HG02870 (cell line): ENCODE data around the gene MFSD6.
A peak's percentile ranks its signal among the peaks of the same experiment; 100 is the strongest.

Experiments
- ATAC-seq: cut with Tn5 transposase; IDR thresholded peaks from one replicate; pipeline ENCODE4 v1.9.1; 2021; ENCODE audit warnings: mild to moderate bottlenecking, moderate library complexity; ENCODE audit not compliant: unreplicated experiment

The MFSD6 gene

DNA sequence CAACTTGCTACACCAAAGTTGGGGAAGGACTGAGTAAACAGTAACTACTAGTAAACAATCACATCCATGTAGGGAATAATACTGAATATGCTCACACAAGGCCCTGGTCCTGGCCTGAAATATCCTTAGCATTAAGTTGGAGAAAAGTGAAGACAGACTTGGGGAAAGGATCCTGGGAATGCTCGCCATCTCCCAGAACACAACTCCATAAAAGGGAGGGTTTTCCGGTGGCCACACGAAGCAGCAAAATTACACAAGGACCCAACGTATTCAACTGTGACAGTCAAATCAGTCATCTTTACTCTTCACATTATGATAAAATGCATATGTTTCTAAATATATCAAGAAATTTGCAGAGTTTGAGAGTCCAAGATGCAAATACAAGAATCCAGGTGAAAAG, 119.1 kb downstream of the MFSD6 start:
- ATAC-seq, result no peak

DNA sequence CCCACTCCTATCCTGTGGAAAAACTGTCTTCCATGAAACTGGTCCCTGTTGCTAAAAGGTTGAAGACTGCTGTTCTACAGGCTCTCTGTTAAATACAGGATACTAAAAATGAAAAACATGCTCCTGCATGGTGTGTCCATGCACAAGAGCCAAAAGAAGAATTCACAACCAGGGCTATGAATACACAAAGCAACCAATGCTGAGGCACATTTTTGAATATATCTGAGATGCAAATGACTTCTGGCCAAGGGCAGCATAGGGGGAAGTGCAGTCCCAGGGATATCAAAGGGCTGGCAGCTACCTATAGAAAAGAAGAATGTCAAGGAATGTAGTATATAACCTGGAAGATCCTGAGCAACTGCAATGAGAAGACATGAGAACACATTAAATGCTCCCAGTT, 119.8 kb downstream of the MFSD6 start:
- no peak for ATAC-seq

DNA sequence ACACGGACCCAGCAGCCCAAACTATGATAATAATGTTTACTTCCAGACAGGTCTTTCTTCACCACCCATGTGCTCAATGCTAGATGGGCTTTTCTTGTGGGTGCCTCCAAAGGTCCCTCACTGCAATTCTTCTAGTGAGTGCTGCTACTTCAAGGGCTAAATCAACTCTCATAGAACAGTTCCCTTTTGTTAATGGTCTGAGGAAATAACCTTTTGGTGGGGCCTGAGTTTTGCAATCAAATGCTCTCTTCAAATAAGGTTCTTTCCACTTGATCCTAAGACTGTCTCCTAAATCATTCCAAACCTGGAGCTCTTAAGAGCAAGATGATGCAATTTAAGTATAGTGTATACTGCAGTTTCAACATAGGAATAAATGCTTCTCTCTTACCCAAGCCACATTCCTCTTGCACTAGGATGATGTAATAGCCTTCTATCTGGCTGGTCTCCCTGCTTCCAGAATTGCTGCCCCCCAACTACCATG, 120.4 kb downstream of the MFSD6 start:
- no peak for ATAC-seq

DNA sequence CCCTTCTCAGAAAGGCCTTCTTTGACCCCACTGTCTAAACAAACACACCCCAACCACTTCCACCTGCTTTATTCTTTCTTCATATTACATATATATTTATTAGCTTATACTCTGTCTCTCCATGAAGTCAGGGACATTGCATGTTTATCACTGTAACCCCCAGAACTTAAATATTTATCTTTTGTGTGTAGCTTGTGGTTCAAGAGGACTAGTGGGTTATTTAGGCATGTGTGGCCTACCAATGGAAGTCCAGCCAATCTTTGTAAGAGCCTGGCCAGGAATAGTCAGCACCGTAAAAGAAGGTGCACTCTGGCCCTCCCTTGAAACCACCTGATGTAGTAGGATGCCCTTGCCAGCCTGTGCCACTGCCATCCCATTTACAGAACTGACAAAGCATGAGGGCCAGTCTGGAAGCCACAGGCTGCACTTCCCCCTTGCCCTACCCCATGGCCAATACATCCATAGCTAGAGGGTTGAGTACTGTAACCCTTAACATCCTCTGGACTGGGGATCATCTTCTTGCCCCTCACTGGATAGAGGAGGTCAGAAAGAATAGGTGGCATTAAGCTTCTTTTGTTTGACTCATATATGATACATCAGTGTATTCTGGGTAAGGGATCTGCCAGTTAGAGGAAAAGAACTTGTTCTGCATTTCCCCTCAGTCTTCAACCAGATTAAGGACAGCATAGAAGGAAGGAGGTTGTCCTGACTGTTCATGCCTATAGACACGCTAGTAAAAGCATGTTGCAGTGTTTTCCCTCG, 121.5 kb downstream of the MFSD6 start:
- no peak for ATAC-seq

DNA sequence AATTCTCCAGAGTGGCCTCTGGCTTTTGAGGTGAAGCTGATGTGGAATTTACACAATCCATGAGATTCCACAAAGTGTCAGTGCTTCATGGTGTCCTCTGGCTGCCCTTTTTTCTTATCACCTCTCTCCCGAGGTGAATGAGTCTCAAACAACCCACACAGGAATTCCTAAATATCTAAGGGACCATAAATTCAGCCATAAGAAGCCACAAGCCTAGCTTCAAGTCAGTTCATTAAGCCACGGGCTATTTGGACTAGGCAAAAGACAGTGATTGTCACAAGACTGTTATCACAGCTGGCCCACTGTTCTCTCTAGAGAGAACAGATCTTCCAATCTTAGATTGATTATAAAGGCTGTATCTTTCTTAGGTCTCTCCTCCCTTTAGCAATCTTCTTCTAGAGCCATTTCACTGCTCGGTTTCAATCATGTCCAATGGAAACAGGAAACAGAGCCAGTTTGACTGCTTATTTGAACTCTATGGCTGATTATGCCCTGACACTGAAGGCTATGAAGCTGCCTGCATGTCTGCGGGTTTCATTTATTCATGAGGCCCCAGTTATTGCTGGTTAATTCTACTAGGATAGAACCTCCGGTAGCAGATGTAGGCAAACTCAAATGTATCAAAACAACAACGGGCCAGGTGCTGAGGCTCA, 122.2 kb downstream of the MFSD6 start:
- no peak for ATAC-seq

DNA sequence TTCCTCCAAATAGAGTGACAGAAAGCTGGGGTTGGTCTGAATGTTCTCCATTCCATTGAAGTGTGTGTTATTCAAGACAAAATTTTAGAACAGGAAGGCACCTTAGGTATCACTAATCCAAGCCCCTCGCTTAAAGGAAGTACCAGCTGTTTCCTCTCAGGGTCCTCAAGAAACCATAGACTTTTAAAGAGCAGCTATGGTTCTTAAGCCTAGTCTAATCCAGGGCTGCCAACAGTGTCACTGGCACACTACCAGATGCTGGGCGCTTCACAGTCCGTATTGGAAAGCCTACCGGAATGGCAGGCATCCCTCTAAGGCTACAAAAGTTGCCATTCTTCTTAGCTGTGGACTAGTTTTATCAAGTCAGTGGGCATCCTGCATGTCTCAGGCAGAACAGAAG, 124.4 kb downstream of the MFSD6 start:
- no peak for ATAC-seq

DNA sequence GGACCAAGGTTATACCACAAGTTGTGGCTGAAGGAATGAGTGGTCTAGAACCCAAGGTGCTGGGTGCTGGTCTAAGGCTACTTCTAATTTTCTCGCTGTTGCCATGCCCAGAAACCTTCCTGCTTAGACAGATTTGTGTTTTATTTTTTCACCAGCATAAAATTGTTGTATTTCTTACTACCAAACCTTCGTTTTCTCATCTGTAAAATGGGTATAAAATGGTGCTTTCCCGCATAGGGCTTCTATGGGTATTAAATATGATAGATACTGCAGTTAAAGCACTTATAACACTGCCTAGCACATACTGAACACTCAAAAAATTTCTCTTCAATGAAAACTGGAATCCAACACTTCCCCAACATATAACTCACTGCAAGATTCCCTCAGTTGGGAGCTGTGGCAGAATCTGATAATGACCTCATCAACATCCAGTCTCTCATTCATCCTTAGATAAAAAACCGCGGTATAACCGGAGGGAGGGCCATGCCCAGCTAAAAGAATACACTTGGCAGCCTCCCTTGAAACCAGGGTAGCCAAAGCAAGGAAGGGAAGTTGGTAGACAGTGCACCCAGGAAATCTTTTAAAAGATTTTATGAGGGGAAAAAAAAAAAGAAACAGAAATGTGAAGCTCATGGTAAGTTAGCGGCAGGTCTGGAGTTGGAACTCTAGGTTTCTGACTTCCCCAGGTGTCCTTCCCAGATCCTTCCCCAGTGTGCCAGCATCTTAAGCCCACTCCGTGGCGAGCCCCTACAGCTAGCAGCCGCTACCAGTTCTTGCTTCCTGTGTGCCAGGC, 125.2 kb downstream of the MFSD6 start:
- no peak for ATAC-seq

DNA sequence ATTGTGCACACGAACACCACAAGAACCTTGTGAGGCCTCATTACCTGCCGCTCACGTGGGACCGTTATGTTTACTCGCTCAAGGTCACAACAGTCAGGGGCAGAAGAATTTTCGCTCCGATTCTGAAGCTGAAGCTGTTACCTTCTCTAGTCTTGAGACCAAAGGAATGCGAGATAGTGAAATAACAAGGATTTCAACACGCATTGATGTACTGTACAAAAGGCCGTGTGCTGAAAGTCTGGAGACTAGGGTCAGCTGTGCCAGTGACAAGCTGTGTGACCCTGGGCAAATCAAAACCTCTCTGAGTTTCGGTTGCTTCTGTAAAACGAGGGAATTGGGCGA, 125.8 kb downstream of the MFSD6 start:
- ATAC-seq, result peak; percentile 15

DNA sequence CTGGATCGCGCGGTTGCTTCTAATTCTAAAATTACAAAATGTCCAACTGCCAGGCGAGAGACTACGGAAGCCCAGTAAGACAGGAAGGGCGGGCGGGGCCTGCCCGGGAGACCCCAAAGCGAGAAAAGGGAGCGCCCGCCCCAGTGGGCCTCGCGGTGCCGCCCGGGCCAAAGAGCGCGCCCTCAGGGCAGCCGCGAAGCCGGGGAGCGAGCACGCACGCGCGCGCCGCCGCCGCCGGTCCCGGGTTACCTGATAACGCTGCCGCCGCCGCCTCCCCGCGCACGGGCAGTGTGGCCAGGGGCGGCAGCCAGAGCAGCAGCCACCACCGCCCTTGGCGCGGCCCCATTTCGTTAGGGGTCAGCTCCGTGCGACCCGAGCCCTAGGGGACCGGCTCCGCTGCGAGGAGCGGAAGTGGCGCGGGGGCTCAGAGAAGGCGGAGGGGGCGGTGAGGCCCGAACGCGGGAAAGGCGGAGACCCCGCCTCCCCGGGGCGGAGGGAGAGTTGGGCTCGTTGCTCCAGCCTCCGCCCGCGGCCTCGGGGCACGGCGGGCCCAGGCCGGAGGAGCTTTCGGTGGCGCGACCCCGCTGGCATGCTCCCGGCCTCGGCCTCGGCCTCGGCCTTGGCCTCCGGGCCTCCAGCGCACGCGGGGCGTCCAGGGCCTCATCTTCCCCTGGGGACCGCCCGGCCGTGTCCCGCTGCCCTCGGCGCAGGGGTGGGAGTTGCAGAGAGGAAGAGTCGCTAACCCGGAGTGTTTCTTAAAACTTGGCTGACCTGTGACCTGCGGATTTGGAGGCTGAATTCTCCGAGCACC, 126.4 kb downstream of the MFSD6 start, which contains the start of gene NEMP2:
TSS of gene NEMP2 (minus strand) at position 413 of the 811 bp plus-strand sequence. CDS start at position 346, 67 bp downstream.
- peak; percentile 67 for ATAC-seq

DNA sequence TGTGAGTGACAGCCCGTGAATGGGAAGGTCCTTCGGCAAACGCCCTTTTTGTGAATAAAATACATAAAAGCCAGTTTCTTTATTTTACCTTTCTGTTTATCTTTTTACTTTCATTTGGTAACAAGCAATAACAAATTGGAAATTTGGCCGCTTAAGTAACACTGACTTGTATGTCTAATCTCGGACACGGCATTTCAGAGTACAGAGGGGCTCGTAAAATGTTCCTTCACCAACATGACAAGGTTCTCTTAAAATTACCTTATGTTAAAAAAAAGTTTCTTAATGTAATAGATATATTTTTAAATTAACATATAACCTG, 126.9 kb downstream of the MFSD6 start:
- ATAC-seq, result no peak

DNA sequence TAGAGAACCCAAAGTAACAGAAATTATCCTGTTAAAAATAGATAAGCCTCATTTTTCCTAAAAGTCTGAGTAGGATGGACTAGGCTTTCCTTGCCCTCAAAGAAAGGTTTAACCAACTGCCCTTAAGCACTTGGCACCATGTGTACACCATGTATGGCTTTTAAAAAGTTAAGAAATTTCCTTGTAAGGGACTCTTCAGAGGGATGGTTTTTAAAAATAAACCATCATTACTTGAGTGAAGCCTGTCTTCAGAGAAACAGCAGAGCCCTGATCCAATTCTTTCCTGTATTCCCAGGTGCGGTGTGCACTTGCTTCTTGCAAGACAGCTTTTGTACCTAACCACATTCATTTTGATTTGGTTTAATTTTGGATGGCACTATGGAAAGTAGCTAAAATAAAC, 127.4 kb downstream of the MFSD6 start:
- no peak for ATAC-seq

DNA sequence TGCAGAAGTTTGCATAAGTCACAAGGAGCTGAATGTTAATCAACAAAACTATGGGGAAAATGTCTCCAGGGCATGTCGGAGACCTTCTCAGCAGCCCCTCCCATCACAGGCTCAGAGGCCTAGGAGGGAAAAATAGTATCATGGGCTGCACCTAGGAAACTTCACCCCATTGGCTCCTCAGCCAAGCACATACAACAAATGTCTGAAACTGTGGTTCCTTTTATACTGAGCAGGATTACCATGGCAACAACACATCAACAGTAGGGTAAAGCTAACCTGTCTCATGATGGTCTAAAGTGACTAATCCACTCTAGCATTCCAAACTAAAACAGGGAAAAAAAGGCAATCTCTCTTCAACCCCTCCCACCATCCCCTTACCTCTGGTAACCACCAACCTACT, 129.6 kb downstream of the MFSD6 start:
- no peak for ATAC-seq

DNA sequence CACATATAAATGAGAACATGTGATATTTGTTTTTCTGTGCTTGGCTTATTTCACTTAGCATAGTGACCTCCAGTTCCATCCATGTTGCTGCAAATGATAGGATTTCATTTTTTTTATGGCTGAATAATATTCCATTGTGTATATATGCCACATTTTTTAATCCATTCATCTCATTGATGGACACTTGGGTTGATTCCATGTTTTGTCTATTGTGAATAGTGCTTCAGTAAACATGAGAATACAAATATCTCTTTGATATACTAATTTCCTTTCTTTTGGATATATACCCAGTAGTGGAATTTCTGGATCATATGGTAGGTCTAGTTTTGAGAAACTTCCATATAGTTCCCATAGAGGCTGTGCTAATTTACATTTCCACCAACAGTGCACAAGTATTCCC, 130.0 kb downstream of the MFSD6 start:
- no peak for ATAC-seq

DNA sequence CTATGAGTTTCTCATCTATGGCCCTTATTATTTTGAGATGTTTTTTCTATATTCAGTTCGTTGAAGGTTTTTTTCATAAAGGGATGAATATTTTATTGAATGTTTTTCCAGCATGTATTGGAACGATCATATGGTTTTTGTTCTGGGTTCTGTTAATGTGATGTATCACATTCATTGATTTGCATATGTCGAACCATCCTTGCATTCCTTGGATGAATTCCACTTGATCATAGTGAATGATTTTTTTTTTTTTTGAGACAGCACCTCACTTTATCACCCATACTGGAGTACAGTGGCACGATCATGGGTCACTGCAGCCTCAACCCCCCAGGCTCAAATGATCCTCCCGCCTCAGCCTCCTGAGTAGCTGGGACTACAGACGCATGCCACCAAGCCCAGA, 131.9 kb downstream of the MFSD6 start:
- ATAC-seq, result no peak

DNA sequence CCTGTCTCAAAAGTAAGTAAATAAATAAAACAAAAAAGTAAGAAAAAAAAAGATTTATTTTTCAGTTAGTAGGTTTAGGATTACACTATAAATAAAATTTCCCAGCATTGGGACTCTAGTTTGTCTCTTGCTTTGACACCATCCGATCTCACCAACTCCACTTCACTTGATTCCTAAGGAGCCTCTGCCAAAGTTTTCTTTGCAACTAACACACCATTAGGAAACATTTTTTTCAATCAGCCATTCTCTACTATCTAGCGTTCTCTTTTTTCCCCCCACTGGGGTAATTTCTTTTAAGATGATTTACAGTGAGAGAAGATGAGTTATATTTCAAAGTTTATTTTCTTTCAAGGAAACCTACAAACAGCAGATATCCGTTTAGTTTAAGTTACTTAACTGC, 136.9 kb downstream of the MFSD6 start:
- no peak for ATAC-seq

DNA sequence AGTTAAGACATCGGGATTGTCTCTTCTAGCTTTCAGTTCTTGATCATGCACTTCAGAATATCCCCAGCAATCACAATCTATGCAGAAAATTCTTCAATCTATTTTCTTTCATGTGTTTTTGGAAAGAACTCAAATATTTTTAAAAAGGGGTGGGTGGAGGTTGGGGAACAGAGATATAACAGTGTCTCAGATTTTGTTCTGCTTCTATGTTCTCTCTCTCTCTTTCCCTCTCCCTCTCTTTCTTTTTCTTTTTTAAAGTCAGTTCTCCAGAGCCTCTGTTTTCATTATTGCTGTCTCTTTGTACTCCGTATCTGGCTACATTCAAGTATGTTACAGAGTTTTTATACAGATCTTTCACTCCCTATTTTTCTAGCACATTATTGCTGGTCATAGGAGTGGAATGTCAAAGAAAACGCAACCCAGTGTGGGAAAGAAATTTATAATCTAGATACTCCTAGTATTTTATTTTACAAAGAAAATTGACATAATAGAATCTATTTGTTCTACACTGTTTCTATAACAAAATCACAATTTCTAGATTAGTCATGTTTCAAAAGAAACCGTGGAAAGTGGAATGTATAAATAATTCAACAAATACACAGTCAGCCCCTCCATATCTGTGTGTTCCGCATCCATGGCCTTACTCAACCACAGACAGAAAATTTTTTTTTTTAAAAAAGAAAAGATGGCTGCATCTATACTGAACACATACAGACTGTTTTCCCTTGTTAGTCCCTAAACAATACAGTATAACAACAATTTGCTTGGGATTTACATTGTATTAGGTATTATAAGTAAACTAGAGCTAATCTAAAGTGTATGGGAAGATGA, 137.6 kb downstream of the MFSD6 start:
- ATAC-seq, result no peak

DNA sequence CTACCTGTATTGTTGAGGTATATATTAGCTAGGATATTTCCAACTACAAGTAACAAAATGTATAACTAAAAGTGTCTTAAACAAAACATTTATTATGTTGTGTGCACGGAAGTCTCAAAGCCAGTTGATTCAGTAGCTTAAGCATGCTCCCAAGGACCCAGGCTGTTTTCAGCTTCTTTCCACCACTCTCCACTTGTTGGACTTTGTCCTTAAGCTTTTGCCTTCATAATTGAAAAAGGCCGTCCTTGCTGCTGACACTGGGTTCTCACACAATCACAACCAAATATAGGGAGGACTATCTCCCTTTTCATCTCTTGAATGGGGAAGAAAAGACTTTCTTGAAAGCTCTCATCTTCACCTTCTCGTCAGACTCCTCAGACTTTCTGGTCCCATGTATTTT, 138.6 kb downstream of the MFSD6 start:
- no peak for ATAC-seq

DNA sequence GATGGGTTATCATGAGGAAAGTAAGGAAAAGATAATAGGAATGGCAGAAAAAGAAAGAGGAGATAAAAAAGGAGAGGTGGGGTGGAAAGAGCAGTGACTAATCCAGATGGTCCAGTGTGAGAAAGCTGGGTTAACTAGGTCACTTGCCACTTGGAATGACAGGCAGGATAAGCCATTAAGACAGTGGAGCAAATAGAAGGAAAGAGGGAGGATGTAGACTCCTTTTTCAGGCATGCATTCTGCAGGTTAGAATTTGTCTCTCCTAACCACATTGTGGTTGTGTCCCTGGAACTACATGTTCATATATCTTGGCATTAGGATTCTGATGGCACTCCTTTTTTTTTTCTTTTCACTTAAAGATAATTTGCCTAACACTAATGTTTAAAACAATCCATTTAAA, 139.7 kb downstream of the MFSD6 start:
- no peak for ATAC-seq

DNA sequence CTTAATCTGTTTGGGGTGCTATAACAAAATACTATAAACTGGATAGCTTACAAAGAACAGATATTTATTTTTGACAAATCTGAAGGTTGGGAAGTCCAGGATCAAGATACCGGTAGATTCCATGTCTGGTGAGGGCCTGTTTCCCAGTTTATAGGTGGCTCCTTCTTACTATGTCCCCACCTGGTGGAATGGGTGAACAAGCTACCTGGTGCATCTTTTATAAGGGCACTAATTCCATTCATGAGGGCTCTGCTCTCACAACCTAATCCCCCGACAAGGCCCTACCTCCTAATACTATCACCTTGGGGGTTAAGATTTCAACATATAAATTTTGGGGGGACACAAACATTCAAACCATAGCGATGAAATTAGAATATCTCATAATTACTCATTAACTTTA, 142.0 kb downstream of the MFSD6 start:
- no peak for ATAC-seq
